GM12878 (cell line): ENCODE data around the gene CAMK2B.

Experiments used
- CTCF ChIP-seq, 3 experiments: IDR thresholded peaks in 2 of 3; conservative IDR thresholded peaks in 1 of 3; 2 replicates each; pipeline ENCODE4 v1.5.1; 2011; ENCODE audit warnings: low read depth in 3 of 3, low read length in 3 of 3, mild to moderate bottlenecking in 3 of 3, control low read depth in 2 of 3, moderate library complexity in 2 of 3, inconsistent platforms in 1 of 3, mixed read lengths in 1 of 3; ENCODE audit not compliant: control insufficient read depth in 2 of 3, insufficient read depth in 1 of 3; ENCODE audit errors: extremely low read depth in 1 of 3
- DPF2 ChIP-seq: fragments of 450-650 bp; IDR thresholded peaks from 2 replicates; pipeline ENCODE4 v1.6.1; 2017; ENCODE audit warnings: mild to moderate bottlenecking
- FOXK2 ChIP-seq: fragments of 450-650 bp; IDR thresholded peaks from 2 replicates; pipeline ENCODE4 v1.6.1; 2017; ENCODE audit warnings: mild to moderate bottlenecking, moderate library complexity
- IKZF1 ChIP-seq: fragments of 450-650 bp; conservative IDR thresholded peaks from 2 replicates; pipeline ENCODE4 v1.6.1; 2017; ENCODE audit warnings: antibody characterized with exemption, mild to moderate bottlenecking
- POLR2AphosphoS5 ChIP-seq: IDR thresholded peaks from 2 replicates; pipeline ENCODE4 v1.6.1; 2011; ENCODE audit warnings: mild to moderate bottlenecking, low read length, inconsistent platforms
- RAD21 ChIP-seq: IDR thresholded peaks from 2 replicates; pipeline ENCODE4 v1.6.1; 2011; ENCODE audit warnings: mild to moderate bottlenecking, low read depth, low read length, moderate library complexity; ENCODE audit not compliant: insufficient read depth
- RELA ChIP-seq: fragments of 450-650 bp; IDR thresholded peaks from 2 replicates; pipeline ENCODE4 v1.8.0; 2014; ENCODE audit warnings: borderline replicate concordance; ENCODE audit not compliant: partially characterized antibody
- REST ChIP-seq: IDR thresholded peaks from 2 replicates; pipeline ENCODE4 v1.6.1; 2012; ENCODE audit warnings: mild to moderate bottlenecking, low read depth, low read length
- SIN3A ChIP-seq: IDR thresholded peaks from 2 replicates; pipeline ENCODE4 v1.6.1; 2012; ENCODE audit warnings: low read depth, low read length, improper control_type of control experiment
- SMAD1 ChIP-seq: fragments of 450-650 bp; IDR thresholded peaks from 2 replicates; pipeline ENCODE4 v1.6.1; 2018; ENCODE audit warnings: mild to moderate bottlenecking, low read depth; ENCODE audit not compliant: partially characterized antibody
- SP1 ChIP-seq: IDR thresholded peaks from one replicate; pipeline ENCODE4 v1.6.1; 2011; ENCODE audit warnings: low read depth, low read length
- TAF1 ChIP-seq: IDR thresholded peaks from 2 replicates; pipeline ENCODE4 v1.6.1; 2011; ENCODE audit warnings: mild to moderate bottlenecking, low read depth, low read length, borderline replicate concordance

GRCh38 chr7:44237696-44238095, 87.7 kb downstream of the CAMK2B start:
- TF ChIP-seq RELA (no peak), FOXK2 (no peak), REST (no peak), IKZF1 (no peak), TAF1 (no peak), DPF2 (no peak), POLR2AphosphoS5 (no peak), RAD21 (no peak), CTCF (IDR thresholded peaks at IDR 0.05 in 2 of 3, conservative IDR thresholded peaks at IDR 0.05 in 1 of 3; ENCODE audit: control insufficient read depth in 2 of 3, extremely low read depth in 1 of 3, insufficient read depth in 1 of 3, low read depth in 3 of 3, low read length in 3 of 3) (no peak), SIN3A (no peak), SMAD1 (no peak), SP1 (no peak)
